ENCODE results near the gene SCT.

Gene SCT

GRCh38 chr11:601573-602245 is 25.3 kb downstream of the SCT start:
- DNase-seq (ENCODE audit: low read depth), result no peak
- no peak for TF ChIP-seq CTCF (IDR thresholded peaks at IDR 0.05; ENCODE audit: low read length, missing control alignments)
- no peak overlapping the region for H3K4me3 ChIP-seq (replicated peaks; ENCODE audit: low read depth, low read length)

GRCh38 chr11:598005-598680 is 28.8 kb downstream of the SCT start:
- no peak overlapping the region for H3K4me3 ChIP-seq (replicated peaks; ENCODE audit: low read depth, low read length)
- no peak for DNase-seq (ENCODE audit: low read depth)
- TF ChIP-seq CTCF (IDR thresholded peaks at IDR 0.05; ENCODE audit: low read length, missing control alignments), result no peak

- no peak for TF ChIP-seq CTCF (IDR thresholded peaks at IDR 0.05; ENCODE audit: low read length, missing control alignments)
Observed at GRCh38 chr11:597166-597725, 29.7 kb downstream of the SCT start.

GRCh38 chr11:596374-596773 is 30.6 kb downstream of the SCT start:
- TF ChIP-seq CTCF (IDR thresholded peaks at IDR 0.05; ENCODE audit: low read length, missing control alignments), result no peak
- DNase-seq (ENCODE audit: low read depth), result no peak
- H3K4me3 ChIP-seq (replicated peaks; ENCODE audit: low read depth, low read length), result no peak overlapping the region

More at GRCh38 chr11:597166-597725, 29.7 kb downstream of the SCT start:
- DNase-seq (ENCODE audit: low read depth), result no peak
- no peak overlapping the region for H3K4me3 ChIP-seq (replicated peaks; ENCODE audit: low read depth, low read length)

- H3K4me3 ChIP-seq (replicated peaks; ENCODE audit: low read depth, low read length), result no peak overlapping the region
- TF ChIP-seq CTCF (IDR thresholded peaks at IDR 0.05; ENCODE audit: low read length, missing control alignments), result no peak
- DNase-seq (ENCODE audit: low read depth), result no peak
Observed at GRCh38 chr11:595400-595799, 31.6 kb downstream of the SCT start.

- DNase-seq (ENCODE audit: low read depth), result no peak
- no peak for TF ChIP-seq CTCF (IDR thresholded peaks at IDR 0.05; ENCODE audit: low read length, missing control alignments)
- no peak overlapping the region for H3K4me3 ChIP-seq (replicated peaks; ENCODE audit: low read depth, low read length)
Observed at GRCh38 chr11:593347-593746, 33.6 kb downstream of the SCT start.
